Ishikawa (cell line): ENCODE data around the gene PDCD1.

Experiments
- CEBPB ChIP-seq: IDR thresholded peaks from 2 replicates; pipeline ENCODE4 v1.6.1; 2012
- CREB1 ChIP-seq: IDR thresholded peaks from 2 replicates; pipeline ENCODE4 v1.6.1; 2012; ENCODE audit warnings: low read depth
- EP300 ChIP-seq: IDR thresholded peaks from 2 replicates; pipeline ENCODE4 v1.6.1; 2012; ENCODE audit warnings: borderline replicate concordance
- FOXM1 ChIP-seq: IDR thresholded peaks from 2 replicates; pipeline ENCODE4 v1.6.1; 2012; ENCODE audit warnings: low read depth, borderline replicate concordance
- NFIC ChIP-seq: IDR thresholded peaks from 2 replicates; pipeline ENCODE4 v1.6.1; 2012
- RAD21 ChIP-seq: IDR thresholded peaks from 2 replicates; pipeline ENCODE4 v1.6.1; 2012; ENCODE audit warnings: low read depth
- REST ChIP-seq: IDR thresholded peaks from 2 replicates; pipeline ENCODE4 v1.6.1; 2012; ENCODE audit warnings: low read depth, mild to moderate bottlenecking
- TAF1 ChIP-seq: IDR thresholded peaks from 2 replicates; pipeline ENCODE4 v1.6.1; 2012; ENCODE audit warnings: low read depth, mild to moderate bottlenecking
- TCF12 ChIP-seq: IDR thresholded peaks from 2 replicates; pipeline ENCODE4 v1.6.1; 2012; ENCODE audit warnings: low read depth
- TEAD4 ChIP-seq: IDR thresholded peaks from 2 replicates; pipeline ENCODE4 v1.6.1; 2012
- USF1 ChIP-seq: IDR thresholded peaks from 2 replicates; pipeline ENCODE4 v1.6.1; 2012
- YY1 ChIP-seq: IDR thresholded peaks from 2 replicates; pipeline ENCODE4 v1.6.1; 2012; ENCODE audit warnings: low read depth
- TF ChIP-seq, protein P1 (sequence below): IDR thresholded peaks from 2 replicates; pipeline ENCODE4 v1.6.1; 2012

GRCh38 chr2:241862775-241863535 is 4.3 kb upstream of the PDCD1 start:
- TF ChIP-seq REST: no peak
- no peak for TF ChIP-seq CEBPB
- no peak for TF ChIP-seq TEAD4
- TF ChIP-seq RAD21: no peak
- TF ChIP-seq USF1: no peak
- TF ChIP-seq TCF12: no peak
- TF ChIP-seq, protein P1, sequence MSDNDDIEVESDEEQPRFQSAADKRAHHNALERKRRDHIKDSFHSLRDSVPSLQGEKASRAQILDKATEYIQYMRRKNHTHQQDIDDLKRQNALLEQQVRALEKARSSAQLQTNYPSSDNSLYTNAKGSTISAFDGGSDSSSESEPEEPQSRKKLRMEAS: no peak
- TF ChIP-seq TAF1: no peak
- no peak for TF ChIP-seq CREB1
- TF ChIP-seq EP300: no peak
- TF ChIP-seq FOXM1: no peak
- no peak for TF ChIP-seq YY1
- no peak for TF ChIP-seq NFIC
